Measurements from ENCODE around the gene SMIM28. TPM values are rescaled to one million over a fixed set of nuclear protein-coding genes. Genes with fewer than 3 reads are reported as not detected.
"Not testable (repeated sequence)": the region's sequence is repeated elsewhere in the genome, so short reads cannot be mapped to it uniquely, and the experiment has no call there.

The SMIM28 gene
- total RNA-seq, 1 experiment from 2014 or later: not detected

- peak; percentile 79 for DNase-seq (ENCODE audit: extremely low read depth, low read depth)
These were observed 26.3 kb downstream of the SMIM28 start, which contains the start of gene HEBP2 for GRCh38 chr6:138403801-138404665. Gene HEBP2, plus strand, starts transcription at chr6:138404223. Its CDS starts 273 bp downstream, at chr6:138404496.

- DNase-seq (ENCODE audit: extremely low read depth, low read depth): no peak
These were observed 27.1 kb downstream of the SMIM28 start for GRCh38 chr6:138404666-138405337.

GRCh38 chr6:138405816-138406413, 28.2 kb downstream of the SMIM28 start:
- DNase-seq (ENCODE audit: extremely low read depth, low read depth): no peak

- no peak for DNase-seq (ENCODE audit: extremely low read depth, low read depth)
These were observed 28.7 kb downstream of the SMIM28 start for GRCh38 chr6:138406443-138406842.

DNA sequence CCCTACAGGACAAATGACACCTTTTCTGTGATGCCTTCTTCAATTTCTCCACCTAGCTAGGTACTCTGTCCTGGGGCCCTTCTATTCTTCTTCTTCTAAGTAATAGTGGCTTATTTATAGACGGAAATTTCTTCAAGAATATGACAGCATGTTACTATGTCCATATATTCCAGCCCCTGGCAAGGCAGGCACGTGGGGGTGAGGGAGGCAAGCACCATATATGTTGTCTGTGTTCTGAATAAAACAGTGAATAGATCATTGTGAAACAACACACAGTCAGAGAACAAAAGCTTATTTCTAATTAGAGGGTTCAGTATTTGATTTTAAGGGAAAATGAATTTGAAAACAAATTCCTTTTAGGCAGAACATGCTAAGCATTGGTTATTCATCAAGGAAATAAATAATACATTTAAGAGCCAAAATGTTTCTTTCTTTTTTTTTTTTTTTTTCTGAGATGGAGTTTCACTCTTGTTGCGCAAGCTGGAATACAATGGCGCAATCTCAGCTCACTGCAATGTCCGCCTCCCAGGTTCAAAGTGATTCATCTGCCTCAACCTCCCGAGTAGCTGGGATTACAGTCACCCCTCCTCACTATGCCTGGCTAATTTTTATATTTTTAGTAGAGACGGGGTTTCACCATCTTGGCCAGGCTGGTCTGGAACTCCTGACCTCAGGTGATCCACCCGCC, 32.5 kb downstream of the SMIM28 start:
- no peak for DNase-seq (ENCODE audit: extremely low read depth, low read depth)

- no peak for DNase-seq (ENCODE audit: extremely low read depth, low read depth)
These were observed 33.5 kb downstream of the SMIM28 start for GRCh38 chr6:138410972-138411880.

GRCh38 chr6:138415125-138415524, 37.4 kb downstream of the SMIM28 start:
- DNase-seq (ENCODE audit: extremely low read depth, low read depth): no peak

GRCh38 chr6:138416206-138416605, 38.5 kb downstream of the SMIM28 start:
- no peak for DNase-seq (ENCODE audit: extremely low read depth, low read depth)

DNA sequence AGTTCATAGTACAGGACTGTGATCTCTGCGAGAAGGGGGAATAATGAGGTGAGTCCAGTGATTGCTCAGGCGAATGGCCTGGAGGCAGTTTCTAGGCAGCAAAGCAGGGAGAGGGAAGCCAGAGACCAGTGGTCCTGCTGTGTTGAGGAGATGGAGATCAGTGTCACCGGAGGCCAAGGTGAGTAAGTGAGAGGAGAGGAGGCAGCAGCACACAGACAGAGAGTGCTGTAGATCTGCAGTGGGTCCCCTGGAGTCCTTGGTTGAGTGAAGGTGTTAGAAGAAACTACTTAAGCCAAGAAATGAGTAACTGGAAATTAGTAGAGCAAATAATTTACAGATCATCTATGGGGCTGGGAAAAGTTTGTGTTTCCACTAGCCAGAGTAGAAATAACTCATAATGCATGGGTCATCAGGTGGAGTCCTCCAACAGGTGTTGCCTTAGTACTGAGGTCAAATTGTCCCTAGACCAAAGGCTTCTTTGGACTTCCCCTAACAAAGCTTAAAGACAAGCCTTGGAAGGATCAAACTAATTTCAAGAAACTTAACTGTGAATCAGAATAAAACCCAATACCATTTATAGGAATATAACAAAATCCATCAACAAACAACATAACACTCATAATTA, 39.9 kb downstream of the SMIM28 start:
- DNase-seq (ENCODE audit: extremely low read depth, low read depth): no peak

DNA sequence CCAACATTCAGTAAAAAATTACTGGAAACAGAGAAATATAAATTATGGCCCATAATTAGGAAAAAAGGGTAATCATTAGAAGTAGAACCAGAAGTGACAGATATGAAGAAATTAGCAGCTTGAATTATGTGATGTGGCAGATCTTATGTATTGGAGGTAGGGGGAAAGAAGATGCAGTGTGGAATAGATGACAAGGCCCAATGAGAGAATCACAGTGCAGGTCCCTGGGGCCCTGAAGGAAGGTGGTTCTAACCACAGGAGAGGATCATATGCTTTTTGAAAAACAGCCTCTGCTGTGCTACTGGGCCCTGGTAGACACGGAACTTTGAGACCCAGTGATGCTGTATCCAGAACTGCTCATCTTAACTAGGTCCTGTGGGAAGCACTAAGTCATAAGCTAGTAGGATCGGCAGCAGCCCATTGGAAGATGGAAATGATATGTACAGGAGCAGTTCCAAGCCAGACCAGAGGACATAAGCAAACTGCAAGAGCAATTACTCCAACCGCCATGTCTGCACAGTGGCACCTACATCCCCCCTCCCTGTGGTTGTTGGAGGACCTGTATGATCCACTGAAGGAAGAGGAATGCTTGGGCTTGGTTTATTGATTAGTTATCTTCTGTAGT, 40.5 kb downstream of the SMIM28 start:
- no peak for DNase-seq (ENCODE audit: extremely low read depth, low read depth)

- no peak for DNase-seq (ENCODE audit: extremely low read depth, low read depth)
These were observed 42.1 kb downstream of the SMIM28 start for GRCh38 chr6:138419766-138420165.

- no peak for DNase-seq (ENCODE audit: extremely low read depth, low read depth)
These were observed 42.7 kb downstream of the SMIM28 start for GRCh38 chr6:138420356-138420755.

GRCh38 chr6:138421089-138421488, 43.4 kb downstream of the SMIM28 start:
- DNase-seq (ENCODE audit: extremely low read depth, low read depth): no peak

- DNase-seq (ENCODE audit: extremely low read depth, low read depth): no peak
These were observed 43.9 kb downstream of the SMIM28 start for GRCh38 chr6:138421608-138422007.

DNA sequence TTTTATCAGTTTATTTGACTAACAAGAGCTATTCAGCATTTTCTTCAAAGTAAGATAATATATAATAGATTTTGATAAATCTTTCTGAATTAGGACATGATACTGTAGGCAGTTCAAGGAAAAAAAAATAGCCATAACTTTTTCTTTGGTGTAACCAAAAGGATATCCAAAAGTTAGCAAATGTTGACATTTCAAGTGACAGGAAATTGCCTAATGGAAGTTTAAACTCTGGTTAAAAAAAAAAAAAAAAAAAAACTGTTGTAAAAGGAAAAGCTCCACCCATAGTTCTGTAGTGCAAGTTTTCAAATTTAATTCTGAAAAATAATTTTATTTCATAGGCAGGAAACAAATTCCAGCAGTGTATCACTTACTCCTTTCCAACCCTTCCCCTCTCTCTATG, 45.2 kb downstream of the SMIM28 start:
- no peak for DNase-seq (ENCODE audit: extremely low read depth, low read depth)

GRCh38 chr6:138424004-138424904, 46.5 kb downstream of the SMIM28 start:
- DNase-seq (ENCODE audit: extremely low read depth, low read depth): no peak

- not testable (repeated sequence) for DNase-seq (ENCODE audit: extremely low read depth, low read depth)
These were observed 47.6 kb downstream of the SMIM28 start for GRCh38 chr6:138425256-138425655.
